Suprapubic skin (tissue), 3 donors: ENCODE results near the gene CCNT2.

Experiments used
- CTCF ChIP-seq, 2 donors: fragments of 200-600 bp in 1 of 2; fragments of 450-650 bp in 1 of 2; sonication (generic) in 1 of 2; IDR thresholded peaks; one replicate each; pipeline ENCODE4 v1.5.1; 2016 to 2019; ENCODE audit warnings: antibody characterized with exemption in 2 of 2, mild to moderate bottlenecking in 1 of 2, moderate library complexity in 1 of 2
- EP300 ChIP-seq: sonication (generic); formaldehyde crosslinking; IDR thresholded peaks from one replicate; pipeline ENCODE4 v1.6.1; 2017; ENCODE audit warnings: antibody characterized with exemption
- POLR2A ChIP-seq, 2 donors: fragments of 450-650 bp; IDR thresholded peaks; one replicate each; pipeline ENCODE4 v1.6.1; 2017; ENCODE audit warnings: antibody characterized with exemption in 2 of 2, mild to moderate bottlenecking in 2 of 2, moderate library complexity in 2 of 2

DNA sequence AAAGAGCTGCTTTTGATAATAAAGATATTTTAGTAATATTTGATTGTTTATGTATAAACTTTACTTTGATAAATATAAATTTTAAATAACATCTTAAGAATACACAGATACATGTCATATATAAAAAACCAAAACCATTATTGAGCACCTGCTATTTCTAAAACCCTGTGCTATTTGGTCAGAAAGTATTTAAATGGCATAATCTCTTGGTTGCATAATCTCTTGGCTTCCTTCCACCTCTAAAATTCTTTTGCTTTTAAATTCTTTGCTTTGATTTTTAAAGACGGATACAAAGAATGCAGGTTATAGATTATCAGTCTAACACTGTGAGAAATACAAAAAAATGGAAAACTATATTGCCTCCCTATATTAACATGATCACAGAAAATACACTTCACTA lies 43.3 kb upstream of the CCNT2 start:
- TF ChIP-seq POLR2A (IDR thresholded peaks at IDR 0.05) (no peak), CTCF (IDR thresholded peaks at IDR 0.05) (no peak), EP300 (no peak)
